Measurements from ENCODE around the gene TSC22D1. TPM values are rescaled to one million over a fixed set of nuclear protein-coding genes. Genes with fewer than 3 reads are reported as not detected.

The TSC22D1 gene
- total RNA-seq, 1 experiment from 2014 or later, result 72.5 TPM

DNA sequence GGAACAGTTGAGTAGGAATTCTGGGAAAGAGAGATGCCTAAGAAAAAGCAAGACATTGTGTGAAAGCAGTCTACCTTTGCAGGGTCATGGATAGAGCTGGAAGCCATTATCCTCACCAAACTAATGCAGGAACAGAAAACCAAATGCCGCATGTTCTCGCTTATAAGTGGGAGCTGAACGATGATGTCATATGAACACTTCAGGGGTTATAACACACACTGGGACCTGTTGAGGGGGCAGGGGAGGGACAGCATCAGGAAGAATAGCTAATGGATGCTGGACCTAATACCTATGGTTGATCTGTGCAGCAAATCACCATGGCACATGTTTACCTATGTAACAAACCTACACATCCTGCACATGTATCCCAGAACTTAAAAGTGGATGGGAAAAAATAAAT lies 69.9 kb downstream of the TSC22D1 start:
- Mint-ChIP-seq H3K4me3 (no peak overlapping the region), H3K27me3 (ENCODE audit: low read depth) (no peaks in the 10 kb centered on the region), H3K4me1 (peaks cover 28% of the 10 kb centered on the region), H3K9me3 (0 out of 2 replicates have a peak, but pooled peaks cover 3% of the 10 kb centered on the region), H3K27ac (no peak overlapping the region), H3K36me3 (peaks cover 8% of the 10 kb centered on the region; the same call in 1 of the 2 replicates)
- DNase-seq (ENCODE audit: low spot score) (no peak), ATAC-seq (no peak)
- CTCF ChIA-PET, result no interaction called here
- no peak for TF ChIP-seq ATF1 (CRISPR knock-in tag; IDR thresholded peaks at IDR 0.05)
- TF ChIP-seq, protein P1, sequence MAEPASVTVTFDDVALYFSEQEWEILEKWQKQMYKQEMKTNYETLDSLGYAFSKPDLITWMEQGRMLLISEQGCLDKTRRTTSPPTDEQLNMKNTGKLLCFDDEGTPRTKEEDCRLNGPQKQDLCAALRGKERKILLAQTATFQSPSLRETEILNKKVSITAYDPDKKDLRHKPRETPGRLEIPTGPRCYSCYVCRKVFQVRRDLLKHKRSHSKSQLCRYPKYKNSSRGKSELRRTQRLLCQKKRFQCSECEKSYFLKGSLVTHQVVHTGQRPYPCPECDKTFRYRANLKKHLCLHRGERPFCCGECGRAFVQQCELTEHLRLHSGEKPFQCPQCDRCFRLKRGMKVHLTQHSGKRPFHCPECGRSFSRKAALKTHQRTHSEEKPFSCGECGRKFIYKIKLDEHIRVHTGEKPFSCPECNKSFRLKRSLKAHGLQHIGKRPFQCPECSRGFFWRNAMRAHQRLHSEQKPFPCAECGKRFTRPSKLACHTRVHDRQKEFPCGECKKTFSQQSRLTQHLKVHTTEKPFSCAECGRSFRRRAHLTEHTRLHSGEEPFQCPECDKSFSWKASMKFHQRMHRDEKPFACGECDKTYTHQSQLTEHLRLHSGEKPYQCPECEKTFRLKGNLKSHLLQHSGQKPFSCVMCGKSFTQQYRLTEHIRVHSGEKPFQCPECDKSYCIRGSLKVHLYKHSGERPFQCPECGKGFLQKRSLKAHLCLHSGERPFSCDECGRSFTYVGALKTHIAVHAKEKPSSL (CRISPR knock-in tag; conservative IDR thresholded peaks at IDR 0.05), result no peak
- POLR2A ChIA-PET, result no interaction called here

DNA sequence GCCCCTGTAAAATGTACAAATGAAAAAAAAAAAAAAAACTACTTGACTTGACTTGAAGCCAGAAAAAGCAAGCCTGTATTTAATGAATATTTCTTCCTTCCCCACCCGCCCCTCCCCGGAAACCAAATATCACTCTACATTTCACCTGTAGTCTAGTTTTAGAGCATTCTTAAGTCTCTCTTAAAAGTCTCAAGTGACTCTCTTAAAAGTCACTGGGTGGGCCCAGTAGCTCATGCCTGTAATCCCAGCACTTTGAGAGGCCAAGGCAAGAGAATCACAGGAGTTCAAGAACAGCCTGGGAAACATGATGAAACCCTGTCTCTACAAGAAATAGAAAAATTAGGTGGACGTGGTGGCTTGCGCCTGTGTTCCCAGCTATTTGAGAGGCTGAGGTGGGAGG lies 72.0 kb downstream of the TSC22D1 start:
- Mint-ChIP-seq H3K9me3 (0 out of 2 replicates have a peak, but pooled peaks cover 3% of the 10 kb centered on the region), H3K36me3 (peaks cover 6% of the 10 kb centered on the region; the same call in 1 of the 2 replicates), H3K27me3 (ENCODE audit: low read depth) (no peaks in the 10 kb centered on the region), H3K4me3 (no peak overlapping the region), H3K27ac (no peak overlapping the region), H3K4me1 (peaks cover 27% of the 10 kb centered on the region)
- TF ChIP-seq USF2 (CRISPR knock-in tag; IDR thresholded peaks at IDR 0.05), result no peak
- TF ChIP-seq, protein P2, sequence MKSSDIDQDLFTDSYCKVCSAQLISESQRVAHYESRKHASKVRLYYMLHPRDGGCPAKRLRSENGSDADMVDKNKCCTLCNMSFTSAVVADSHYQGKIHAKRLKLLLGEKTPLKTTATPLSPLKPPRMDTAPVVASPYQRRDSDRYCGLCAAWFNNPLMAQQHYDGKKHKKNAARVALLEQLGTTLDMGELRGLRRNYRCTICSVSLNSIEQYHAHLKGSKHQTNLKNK (CRISPR knock-in tag; IDR thresholded peaks at IDR 0.05), result no peak
- no peak for DNase-seq (ENCODE audit: low spot score)
- ATAC-seq, result no peak
- POLR2A ChIA-PET, result interaction anchor here (0.6 kb wide), 1 partner anchor 151 kb away, joined by 4 read pairs; no protein-coding TSS in a partner anchor
- CTCF ChIA-PET, result no interaction called here

- ATAC-seq (no peak), DNase-seq (ENCODE audit: low spot score) (no peak)
- H3K4me3 Mint-ChIP-seq, result no peak overlapping the region
- H3K9me3 Mint-ChIP-seq, result 0 out of 2 replicates have a peak, but pooled peaks cover 3% of the 10 kb centered on the region
- peaks cover 23% of the 10 kb centered on the region for H3K4me1 Mint-ChIP-seq
- ChIA-PET CTCF (no interaction called here), POLR2A (no interaction called here)
- H3K27me3 Mint-ChIP-seq (ENCODE audit: low read depth), result no peaks in the 10 kb centered on the region
- peaks cover 6% of the 10 kb centered on the region; the same call in 1 of the 2 replicates for H3K36me3 Mint-ChIP-seq
- TF ChIP-seq ZNF671 (CRISPR knock-in tag; IDR thresholded peaks at IDR 0.05) (no peak), CBFB (CRISPR knock-in tag; IDR thresholded peaks at IDR 0.05; ENCODE audit: low read depth) (no peak), GRHL2 (CRISPR knock-in tag; IDR thresholded peaks at IDR 0.05; ENCODE audit: insufficient replicate concordance, severe bottlenecking) (no peak), ZNF138 (CRISPR knock-in tag; conservative IDR thresholded peaks at IDR 0.05) (no peak), TEAD1 (CRISPR knock-in tag; IDR thresholded peaks at IDR 0.05) (no peak), GABPB1 (CRISPR knock-in tag; IDR thresholded peaks at IDR 0.05) (no peak), ELF4 (CRISPR knock-in tag; IDR thresholded peaks at IDR 0.05; ENCODE audit: low read depth) (no peak), RORB (CRISPR knock-in tag; IDR thresholded peaks at IDR 0.05) (no peak), ZNF317 (CRISPR knock-in tag; IDR thresholded peaks at IDR 0.05; ENCODE audit: borderline replicate concordance, low read depth) (no peak), ATF1 (CRISPR knock-in tag; IDR thresholded peaks at IDR 0.05) (no peak), KAT7 (CRISPR knock-in tag; IDR thresholded peaks at IDR 0.05; ENCODE audit: borderline replicate concordance) (no peak), TP53 (CRISPR knock-in tag; IDR thresholded peaks at IDR 0.05) (no peak), NFE2L1 (CRISPR knock-in tag; IDR thresholded peaks at IDR 0.05) (no peak), ZNF232 (CRISPR knock-in tag; IDR thresholded peaks at IDR 0.05) (no peak), IRF2 (CRISPR knock-in tag; IDR thresholded peaks at IDR 0.05; ENCODE audit: borderline replicate concordance, low read depth) (no peak), ZNF423 (CRISPR knock-in tag; IDR thresholded peaks at IDR 0.05) (no peak)
- TF ChIP-seq, protein P2 (CRISPR knock-in tag; IDR thresholded peaks at IDR 0.05), result no peak
- TF ChIP-seq, protein P3, sequence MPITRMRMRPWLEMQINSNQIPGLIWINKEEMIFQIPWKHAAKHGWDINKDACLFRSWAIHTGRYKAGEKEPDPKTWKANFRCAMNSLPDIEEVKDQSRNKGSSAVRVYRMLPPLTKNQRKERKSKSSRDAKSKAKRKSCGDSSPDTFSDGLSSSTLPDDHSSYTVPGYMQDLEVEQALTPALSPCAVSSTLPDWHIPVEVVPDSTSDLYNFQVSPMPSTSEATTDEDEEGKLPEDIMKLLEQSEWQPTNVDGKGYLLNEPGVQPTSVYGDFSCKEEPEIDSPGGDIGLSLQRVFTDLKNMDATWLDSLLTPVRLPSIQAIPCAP (CRISPR knock-in tag; IDR thresholded peaks at IDR 0.05), result no peak
- H3K27ac Mint-ChIP-seq, result no peak overlapping the region
Measured at GRCh38 chr13:44498969-44499368, 77.2 kb downstream of the TSC22D1 start.

All from WTC11 (cell line).